ENCODE data around the gene TSC22D3.

TSC22D3 gene

GRCh38 chrX:107758231-107758766 is 17.3 kb downstream of the TSC22D3 start:
- no peak for DNase-seq

GRCh38 chrX:107755721-107756120 is 19.9 kb downstream of the TSC22D3 start:
- no peak for DNase-seq

GRCh38 chrX:107753187-107753586 is 22.4 kb downstream of the TSC22D3 start:
- peak; percentile 51 for DNase-seq

- DNase-seq: no peak
These were observed 22.9 kb downstream of the TSC22D3 start for GRCh38 chrX:107752714-107753113.

GRCh38 chrX:107752043-107752442 is 23.5 kb downstream of the TSC22D3 start:
- no peak for DNase-seq

GRCh38 chrX:107750861-107751445 is 24.6 kb downstream of the TSC22D3 start:
- no peak for DNase-seq

- DNase-seq: no peak
These were observed 25.3 kb downstream of the TSC22D3 start for GRCh38 chrX:107750263-107750662.

- no peak for DNase-seq
These were observed 27.1 kb downstream of the TSC22D3 start for GRCh38 chrX:107748506-107748905.

- no peak for DNase-seq
These were observed 27.9 kb downstream of the TSC22D3 start for GRCh38 chrX:107747596-107748161.

- DNase-seq: no peak
These were observed 30.7 kb downstream of the TSC22D3 start for GRCh38 chrX:107744868-107745267.

GRCh38 chrX:107743995-107744394 is 31.6 kb downstream of the TSC22D3 start:
- no peak for DNase-seq

- no peak for DNase-seq
These were observed 32.8 kb downstream of the TSC22D3 start for GRCh38 chrX:107742700-107743191.

- DNase-seq: no peak
These were observed 34.2 kb downstream of the TSC22D3 start for GRCh38 chrX:107741404-107741790.

- no peak for DNase-seq
These were observed 36.0 kb downstream of the TSC22D3 start for GRCh38 chrX:107739541-107739940.

GRCh38 chrX:107738768-107739167 is 36.8 kb downstream of the TSC22D3 start:
- no peak for DNase-seq

GRCh38 chrX:107738272-107738671 is 37.3 kb downstream of the TSC22D3 start:
- DNase-seq: no peak

- no peak for DNase-seq
These were observed 38.6 kb downstream of the TSC22D3 start for GRCh38 chrX:107736781-107737531.

GRCh38 chrX:107734646-107735045 is 40.9 kb downstream of the TSC22D3 start:
- DNase-seq: no peak

GRCh38 chrX:107733686-107734085 is 41.9 kb downstream of the TSC22D3 start:
- no peak for DNase-seq

- peak; percentile 78 for DNase-seq
These were observed 43.6 kb downstream of the TSC22D3 start for GRCh38 chrX:107731831-107732502.

- no peak for DNase-seq
These were observed 44.4 kb downstream of the TSC22D3 start for GRCh38 chrX:107730991-107731766.

- no peak for DNase-seq
These were observed 45.3 kb downstream of the TSC22D3 start for GRCh38 chrX:107730298-107730655.

Data from suppressor macrophage treated with lipopolysaccharide for 4 hours (primary cell).